ENCODE data around the gene DDX19B. TPM values are rescaled to one million over a fixed set of nuclear protein-coding genes. Genes with fewer than 3 reads are reported as not detected.
"Not testable (repeated sequence)": the region's sequence is repeated elsewhere in the genome, so short reads cannot be mapped to it uniquely, and the experiment has no call there.

Gene DDX19B
- 16.7 TPM for total RNA-seq

DNA sequence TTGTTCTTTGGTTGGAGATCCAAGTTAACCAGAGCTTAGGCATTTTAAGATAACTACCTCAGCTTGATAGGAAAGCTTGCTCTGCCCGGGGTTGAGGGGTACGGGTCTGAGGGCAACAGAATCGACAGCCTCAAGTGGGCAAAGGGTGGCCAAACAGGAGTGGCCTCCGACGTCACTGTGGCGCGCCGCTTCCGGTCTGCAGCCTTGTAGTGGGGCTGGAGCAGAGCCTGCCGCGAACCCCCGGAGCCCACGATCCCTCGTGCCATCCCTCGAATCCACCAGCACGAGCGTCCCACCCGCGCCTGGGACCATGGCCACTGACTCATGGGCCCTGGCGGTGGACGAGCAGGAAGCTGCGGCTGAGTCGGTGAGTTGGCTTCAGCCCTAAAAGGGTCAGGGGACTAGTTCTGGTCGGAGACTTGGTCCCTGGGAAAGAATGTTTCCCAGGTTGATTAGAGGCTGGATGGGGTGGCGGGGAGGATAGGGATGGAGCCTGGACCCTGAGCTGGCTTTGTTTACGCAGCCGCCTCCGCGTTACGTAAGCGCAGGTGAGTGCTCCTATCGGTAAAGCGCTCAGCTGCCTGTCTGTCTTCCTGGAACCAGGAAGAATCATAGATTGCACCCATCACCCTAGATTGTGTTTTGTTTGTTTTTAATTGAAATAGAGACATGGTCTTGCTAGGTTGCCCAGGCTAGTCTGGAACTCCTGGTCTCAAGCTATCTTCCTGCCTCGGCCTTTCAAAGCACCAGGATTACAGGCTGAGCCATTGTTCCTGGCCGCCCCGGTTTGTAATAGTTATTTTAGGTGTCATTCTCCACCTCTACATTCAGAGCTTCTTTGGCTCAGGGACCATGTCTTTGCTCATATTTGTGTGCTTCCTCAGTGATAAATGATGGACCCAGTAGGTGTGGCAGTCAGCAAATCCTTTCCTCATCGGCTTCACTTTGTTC, at the start of gene DDX19B:
Gene DDX19B, plus strand, starts transcription at position 199 of the 951 bp plus-strand sequence. Its CDS starts 112 bp downstream, at position 311.
- peak; percentile 86 for ATAC-seq

DNA sequence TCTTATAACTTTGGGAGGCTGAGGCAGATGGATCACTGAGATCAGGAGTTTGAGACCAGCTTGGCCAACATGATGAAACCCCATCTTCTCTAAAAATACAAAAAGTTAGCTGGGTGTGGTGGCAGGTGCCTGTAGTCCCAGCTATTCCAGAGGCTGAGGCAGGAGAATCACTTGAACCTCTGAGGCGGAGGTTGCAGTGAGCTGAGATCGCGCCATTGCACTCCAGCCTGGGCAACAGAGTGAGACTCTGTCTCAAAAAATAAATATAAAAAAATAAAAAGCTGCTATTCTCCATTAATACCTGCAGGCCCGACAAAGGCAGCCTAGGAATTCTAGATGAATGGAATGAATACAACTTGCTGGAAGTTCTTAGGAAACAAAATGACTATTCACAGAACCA, 49.3 kb upstream of the DDX19B start:
- not testable (repeated sequence) for ATAC-seq

DNA sequence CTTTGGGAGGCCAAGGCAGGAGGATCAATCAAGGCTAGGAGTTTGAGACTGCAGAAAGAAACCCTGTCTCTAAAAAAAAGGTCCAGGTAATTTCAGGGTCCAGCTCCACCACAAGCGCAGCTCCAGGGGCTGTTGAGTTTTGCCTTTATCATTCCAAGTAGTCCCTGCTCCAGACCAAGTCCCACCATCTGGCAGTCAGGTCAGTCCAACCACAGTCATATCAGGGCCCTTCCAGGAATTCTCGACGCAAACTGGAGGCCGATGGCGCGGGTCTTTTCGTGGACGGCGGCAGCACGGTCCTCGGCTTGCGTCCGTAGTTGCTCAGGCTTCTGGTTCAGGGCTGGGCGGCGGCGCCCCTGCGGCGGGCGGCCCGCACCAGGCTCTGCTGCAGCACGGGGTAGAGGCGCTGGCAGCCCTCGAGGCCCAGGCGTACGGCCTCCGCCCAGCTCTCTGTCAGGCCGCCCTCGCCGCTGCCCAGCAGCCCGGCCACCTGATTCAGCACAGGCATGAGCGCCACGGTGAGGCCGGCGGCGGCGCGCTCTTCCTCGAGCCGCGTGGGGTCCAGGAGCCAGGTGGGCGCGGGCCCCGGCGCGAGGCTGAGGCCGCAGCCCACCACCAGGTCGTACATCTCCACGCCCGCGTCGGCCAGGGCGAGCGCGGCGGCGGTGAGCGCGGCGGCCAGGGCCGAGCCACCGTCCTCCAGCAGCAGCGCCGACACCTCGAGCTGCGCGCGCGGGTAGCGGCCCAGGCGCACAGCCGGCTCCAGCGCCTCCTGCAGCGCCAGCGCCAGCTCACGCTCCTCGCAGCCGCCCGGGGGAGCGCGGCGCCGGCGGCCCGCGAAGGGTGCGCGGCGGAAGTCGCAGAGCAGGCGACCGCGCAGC, 48.0 kb upstream of the DDX19B start:
- ATAC-seq: peak; percentile 69

DNA sequence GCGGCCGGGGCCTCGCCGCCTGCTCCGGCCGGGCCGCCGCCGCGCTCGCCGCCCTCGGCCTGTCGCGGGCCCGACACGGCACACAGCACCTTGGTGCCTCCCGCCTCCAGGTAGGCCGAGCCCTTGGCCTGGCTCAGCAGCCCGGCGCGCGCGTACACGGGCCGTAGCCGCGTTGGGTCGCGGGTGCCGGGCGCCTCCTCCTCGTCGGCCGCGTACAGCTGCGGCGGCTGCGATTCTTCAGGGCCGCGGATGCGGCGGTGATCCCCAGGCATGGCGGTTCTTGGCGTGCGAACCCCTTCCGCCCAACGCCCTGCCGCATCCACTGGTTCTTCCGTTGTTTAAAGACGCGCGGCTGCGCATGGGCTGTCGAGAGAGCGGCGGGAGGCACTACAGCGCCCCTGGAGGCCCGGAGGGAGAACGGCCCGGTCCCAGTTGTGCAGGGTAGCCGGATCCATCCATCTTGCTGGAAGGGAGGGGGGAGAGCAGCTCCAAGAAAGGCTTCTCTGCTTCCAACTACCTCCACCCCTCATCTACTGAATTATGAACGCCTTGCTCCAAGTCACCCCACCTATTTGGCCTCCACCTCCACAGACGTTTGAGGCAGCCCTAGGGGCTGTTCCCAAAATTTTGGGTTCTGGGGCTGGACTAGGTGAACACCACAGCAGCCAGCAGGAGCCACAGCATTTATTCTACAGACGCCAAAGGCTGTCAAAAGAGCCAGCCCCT, 47.2 kb upstream of the DDX19B start, which contains the start of gene EXOSC6:
Gene EXOSC6, minus strand, starts transcription at position 312 of the 726 bp plus-strand sequence. Its CDS starts 40 bp downstream, at position 272.
- ATAC-seq: peak; percentile 96

DNA sequence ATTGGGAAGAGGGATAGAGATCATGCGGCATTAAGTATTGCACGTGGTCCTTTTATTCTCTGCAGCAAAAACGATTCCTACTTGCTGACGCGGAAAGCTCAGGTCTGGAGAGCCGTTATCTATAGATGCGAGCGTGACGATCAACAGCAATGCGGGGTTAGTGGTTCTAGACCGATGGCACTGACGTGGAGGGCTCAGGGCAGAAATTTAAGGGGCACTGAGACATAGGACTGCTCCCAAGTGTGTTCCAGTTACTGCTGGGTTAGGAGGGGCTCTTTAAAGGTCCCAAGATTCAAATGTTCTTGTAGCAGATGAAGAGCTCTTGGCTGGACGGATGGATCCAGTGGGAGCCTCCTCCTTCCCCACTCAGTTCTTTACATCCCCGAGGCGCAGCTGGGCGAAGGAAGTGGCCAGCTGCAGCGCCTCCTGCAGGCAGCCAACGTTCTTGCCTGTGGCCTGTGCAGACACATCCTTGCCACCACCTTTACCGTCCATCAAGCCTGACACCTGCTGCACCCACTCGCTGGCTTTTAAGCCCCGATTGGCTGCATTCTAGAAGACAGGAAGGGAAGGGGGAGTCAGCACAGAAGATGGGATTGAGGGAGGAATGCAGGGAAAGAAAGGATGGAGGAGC, 46.5 kb upstream of the DDX19B start:
- no peak for ATAC-seq

DNA sequence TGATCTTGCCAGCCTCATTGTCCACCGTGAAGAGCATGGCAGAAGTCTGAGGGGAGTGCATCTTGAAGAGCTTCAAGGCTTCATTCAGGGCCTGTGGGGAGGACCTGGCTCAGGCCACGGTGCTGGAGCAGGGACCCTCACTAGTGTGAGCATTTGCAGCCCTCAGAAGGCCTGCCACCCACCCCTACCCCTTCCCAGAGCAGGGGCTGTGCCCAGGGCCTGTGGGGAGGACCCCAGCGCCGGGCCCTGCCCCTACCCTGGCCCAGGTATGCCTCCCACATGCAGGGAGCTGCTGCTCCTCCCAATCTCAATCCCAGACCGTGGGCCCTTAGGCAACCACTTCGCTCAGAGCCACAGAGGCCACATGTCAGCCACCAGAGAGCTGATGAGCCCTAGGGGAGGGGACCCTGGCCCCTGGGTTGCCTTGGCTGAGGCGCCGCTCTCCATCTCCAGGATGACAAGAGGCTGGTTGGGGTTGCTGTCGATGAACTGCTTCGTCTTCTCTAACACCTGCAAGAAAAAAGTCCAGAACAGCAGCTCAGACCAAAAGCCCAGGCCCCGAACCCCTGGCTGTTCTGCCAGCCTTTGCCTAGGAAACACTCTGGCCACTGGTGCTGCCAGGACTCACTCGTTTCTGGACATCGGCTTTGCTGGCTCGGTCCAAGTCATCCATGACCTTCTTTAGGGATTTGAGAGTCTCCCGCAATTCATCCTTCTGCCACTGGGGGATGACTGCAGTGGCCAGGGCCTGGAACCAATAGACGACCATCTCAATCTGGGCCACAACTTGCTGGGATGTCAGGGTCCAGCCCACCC, 45.5 kb upstream of the DDX19B start:
- ATAC-seq: no peak

DNA sequence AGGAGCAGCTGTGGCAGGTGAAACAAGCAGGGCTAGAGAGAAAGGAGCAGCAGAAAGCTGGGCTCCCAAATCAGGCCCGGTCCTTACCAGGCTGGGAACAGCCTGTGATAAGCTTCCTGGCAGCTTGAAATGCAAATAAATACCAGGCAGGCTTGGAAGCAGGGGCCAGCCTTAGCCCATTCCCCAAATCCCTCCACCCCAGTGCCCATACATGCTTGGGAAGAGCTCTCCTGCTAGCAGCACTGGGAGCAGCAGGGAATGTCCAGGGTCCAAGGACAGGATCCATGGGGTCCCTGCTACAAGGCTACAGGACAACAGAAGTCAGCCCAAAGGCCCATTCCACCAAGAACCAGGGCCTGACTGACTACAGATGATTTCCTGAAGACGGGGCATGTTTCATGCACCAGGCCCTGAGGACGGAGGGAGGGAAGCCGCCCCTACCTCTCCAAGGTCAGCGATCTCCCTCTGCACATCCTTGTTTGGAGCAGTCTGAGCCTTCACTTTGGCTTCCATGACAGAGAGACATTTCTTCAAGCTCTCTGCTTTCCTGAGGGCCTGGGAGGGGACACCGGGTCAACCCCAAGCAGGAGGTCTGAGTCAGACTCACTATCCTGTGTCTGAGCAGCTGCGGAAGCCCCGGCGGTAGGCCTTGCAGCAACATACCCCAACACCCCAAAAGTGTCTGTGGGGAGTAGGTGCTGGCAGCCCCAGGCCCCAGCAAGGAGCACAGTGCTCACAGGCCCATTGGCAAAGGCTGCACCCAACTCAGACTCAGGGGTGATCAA, 44.6 kb upstream of the DDX19B start:
- ATAC-seq: no peak

DNA sequence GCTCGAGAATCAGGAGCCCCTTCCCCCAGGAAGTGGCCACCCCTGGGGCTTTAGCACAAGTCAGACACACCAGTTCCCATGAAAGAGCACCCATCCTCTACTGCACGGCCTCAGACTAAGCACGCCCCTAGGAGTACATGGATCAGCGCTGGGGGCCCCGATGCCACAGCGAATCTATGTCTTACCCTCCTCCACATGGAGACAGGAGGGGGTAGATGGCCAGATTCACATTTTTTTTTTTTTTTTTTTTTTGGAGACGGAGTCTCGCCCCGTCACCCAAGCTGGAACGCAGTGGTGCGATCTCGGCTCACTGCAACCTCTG, 44.1 kb upstream of the DDX19B start:
- ATAC-seq: no peak

DNA sequence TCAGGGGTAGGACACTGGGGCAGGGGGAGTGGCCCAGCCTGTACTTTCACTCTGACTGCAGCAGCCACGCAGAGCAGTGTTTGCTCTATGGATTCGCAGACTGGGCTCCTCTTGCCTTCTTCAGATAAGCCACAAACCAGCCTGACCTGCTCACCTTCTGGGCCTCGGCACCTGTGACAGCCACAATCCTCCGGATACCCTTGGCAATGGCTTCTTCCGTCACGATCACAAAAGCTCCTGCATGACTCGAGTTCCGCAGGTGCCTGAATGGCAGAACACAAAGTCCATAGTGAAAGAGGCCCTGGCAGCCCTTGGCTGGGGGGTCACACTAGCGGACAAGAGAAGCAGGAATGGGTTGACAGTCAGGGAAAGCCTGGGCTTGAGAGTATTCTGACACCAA, 43.4 kb upstream of the DDX19B start:
- no peak for ATAC-seq

DNA sequence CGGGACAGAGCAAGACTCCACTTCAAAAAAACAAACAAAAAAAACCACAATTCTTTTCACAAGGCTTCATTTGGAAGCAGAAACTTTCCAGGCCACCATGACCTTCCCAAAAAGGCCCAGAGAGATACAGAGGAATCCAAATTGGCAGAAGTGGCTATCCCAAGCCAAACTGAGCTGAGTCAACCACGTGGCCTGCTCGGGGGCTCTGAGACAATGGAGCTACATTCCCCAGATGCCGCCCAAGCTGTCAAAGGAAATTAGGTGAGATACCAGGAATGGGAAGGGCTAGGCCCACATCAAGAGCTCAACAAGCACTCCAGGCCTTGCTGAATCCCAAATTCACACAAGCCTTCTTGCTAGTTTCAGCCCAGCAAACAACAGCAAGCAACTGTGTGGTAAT, 41.6 kb upstream of the DDX19B start:
- no peak for ATAC-seq

DNA sequence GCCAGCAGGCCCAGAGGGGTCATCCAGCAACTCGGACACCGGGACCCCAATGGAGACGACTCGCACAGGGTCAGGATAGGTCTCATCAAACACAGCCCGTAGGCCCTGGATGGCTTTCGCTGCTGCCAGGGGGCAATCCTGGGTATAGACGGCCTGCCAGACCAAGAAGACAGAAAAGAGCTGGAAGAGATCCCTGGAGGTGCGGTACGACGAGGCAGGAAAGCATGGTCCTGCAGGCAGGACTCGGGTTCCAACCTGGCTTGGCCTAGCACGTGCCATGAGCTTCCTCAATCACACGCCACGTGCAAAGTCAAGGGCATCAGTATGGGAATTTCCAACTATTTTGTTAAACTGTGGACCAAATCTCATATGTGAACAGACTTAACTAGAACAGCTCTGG, 40.9 kb upstream of the DDX19B start:
- ATAC-seq: no peak

DNA sequence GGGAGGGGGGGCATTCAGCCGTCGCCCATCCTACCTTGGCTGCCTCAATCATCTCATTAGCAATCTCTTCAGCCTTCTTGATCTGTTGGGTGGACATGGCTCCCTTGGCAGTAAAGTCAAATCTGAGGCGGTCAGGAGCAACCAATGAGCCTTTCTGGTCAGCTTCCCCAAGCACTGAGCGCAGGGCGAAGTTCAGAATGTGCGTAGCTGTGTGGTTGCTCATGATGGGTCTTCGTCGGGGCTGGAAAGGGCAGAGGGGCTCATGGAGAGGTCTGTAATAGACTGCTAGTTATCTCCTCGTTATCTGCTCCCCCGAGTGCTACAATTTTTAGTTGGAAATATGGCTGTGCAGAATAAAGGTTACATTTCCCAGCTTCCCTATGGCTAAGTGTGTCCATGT, 40.0 kb upstream of the DDX19B start:
- ATAC-seq: no peak

DNA sequence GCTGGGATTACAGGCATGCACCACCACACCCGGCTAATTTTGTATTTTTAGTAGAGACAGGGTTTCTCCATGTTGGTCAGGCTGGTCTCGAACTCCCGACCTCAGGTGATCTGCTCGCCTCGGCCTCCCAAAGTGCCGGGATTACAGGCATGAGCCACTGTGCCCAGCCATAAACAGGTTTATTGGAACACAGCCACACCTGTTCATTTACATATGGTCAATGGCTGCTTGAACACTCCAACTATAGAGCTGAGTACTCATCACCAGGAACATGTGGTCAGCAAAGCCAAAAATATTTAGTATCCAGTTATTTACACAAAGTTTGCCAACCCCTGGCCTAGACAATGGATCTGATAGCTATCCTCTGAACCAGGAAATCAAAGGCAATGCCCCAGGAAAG, 39.1 kb upstream of the DDX19B start:
- ATAC-seq: not testable (repeated sequence)

DNA sequence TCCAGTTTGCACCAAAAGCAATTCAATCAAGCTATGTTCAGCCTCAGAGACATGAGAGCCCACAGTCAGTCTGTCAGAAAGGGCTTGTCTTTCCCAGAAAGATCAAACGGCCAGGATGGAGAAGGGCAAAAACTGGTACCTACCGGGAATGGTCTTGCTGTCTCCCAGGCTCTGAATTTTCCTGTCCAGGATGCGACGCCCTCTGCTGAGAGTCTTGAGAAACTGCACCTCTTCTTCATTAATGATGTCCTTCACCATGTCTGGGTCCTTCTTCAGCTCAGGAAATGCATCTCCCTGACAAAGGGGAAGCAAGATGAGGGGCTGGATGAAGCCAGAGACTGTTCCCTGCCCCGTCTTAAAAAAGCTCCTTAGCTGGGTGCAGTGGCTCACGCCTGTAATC, 31.5 kb upstream of the DDX19B start:
- ATAC-seq: peak; percentile 47

DNA sequence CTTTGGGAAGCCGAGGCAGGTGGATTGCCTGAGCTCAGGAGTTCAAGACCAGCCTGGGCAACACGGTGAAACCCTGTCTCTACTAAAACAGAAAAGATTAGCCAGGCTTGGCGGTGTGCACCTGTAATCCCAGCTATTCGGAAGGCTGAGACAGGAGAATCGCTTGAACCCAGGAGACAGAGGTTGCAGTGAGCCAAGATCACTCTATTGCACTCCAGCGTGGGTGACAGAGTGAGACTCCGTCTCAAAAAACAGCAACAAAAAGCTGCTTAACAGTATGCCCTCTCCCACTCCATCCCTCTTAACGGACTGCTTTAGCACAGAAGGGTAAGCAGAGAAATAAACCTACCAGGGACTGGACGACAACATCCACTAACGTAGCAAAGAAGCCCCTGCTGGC, 31.1 kb upstream of the DDX19B start:
- not testable (repeated sequence) for ATAC-seq

DNA sequence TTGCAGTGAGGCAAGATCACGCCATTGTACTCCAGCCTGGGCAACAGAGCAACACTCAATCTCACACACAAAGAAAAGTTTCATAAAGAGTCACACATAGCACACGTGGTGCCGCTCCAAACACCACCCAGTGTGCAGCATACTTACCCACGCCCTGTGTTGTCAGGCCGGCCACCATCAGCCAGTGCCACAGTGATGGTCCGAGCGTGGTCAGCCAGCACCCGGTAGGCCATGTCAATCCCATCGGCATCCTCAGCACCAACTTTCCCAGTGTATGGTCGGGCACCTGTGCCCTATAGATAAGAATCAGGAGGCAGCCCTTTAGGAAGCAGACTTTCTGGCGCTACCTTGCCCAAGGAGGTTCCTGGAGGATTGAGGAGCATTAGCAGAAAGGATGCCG, 29.5 kb upstream of the DDX19B start:
- ATAC-seq: no peak

DNA sequence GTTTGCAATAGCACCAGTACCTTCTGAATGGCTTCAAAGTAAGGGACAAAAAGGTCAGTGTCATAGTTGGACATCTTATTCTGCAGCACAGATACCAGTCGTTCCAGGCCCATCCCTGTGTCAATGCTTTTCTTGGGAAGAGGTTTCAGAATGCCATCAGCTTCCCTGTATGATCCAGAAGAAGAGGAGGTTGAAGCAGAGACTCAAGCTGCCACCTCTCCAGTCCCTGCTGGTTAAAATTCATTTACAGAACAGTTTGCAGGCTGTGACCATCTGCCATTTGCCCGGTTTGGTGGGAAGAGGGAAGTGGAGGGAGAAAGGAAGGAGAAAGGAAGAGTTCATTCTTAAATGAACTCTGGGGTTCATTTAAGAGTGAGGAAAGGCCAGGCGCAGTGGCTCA, 28.8 kb upstream of the DDX19B start:
- no peak for ATAC-seq

DNA sequence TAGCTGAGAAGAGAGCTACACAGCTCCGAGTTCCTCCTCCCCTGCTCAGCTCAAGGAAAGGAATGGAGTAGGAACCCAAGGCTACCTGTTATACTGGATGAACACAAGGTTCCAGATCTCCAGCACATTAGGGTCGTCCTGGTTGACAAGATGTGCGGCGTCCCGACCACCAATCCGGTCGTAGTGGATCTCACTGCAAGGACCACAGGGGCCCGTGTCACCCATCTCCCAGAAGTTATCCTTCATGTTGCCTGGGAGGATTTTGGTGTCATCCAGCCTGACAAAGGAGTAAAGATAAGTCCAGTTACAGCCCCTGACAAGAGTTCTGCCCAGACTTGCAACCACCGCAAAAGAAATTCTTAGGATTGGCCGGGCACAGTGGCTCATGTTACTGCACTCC, 27.3 kb upstream of the DDX19B start:
- ATAC-seq: no peak

DNA sequence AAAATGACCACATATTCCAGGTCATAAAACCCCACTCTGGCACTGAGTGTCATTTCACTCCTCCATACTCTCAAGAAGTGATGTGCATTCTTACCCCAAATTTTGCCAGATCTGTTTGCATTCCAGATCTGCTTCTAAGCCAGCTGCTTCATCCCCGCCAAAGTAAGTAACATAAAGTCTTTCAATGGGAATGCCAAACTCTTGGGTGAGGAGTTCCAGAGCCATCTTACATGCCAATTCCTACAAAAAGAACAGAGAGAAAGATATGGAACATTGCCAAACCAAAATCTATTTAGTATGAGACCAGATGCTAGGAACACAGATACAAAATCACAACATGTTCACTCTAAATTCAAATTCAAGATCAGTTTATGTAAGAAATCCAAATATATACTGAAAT, 22.6 kb upstream of the DDX19B start:
- no peak for ATAC-seq

DNA sequence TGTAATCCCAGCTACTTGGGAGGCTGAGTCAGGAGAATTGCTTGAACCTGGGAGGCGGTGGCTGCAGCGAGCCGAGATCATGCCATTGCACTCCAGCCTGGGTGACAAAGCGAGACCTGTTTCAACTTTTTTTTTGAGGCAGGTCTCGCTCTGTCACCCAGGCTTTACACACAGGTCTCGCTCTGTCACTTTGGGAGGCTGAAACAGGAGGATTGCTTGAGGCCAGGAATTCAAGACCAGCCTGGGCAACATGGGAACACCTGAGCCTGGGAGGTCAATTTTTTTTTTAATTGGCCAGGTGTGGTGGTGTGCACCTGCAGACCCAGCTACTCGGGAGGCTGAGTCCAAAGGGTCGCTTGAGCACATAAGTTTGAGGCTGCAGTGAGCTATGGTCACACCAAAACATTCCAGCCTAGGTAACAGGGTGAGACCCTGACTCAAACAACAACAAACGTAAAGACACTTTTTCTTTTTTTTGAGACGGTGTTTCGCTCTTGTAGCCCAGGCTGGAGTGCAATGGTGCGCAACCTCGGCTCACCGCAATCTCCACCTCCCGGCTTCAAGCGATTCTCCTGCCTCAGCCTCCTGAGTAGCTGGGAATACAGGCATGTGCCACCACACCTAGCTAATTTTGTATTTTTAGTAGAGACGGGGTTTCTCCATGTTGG, 11.5 kb upstream of the DDX19B start:
- ATAC-seq: not testable (repeated sequence)
